Spleen (tissue), 7 donors: ENCODE results near the gene HOXD13.

ENCODE experiments used
- CTCF ChIP-seq, 11 experiments: fragments of 200-600 bp in 7 of 11; fragments of 450-650 bp in 4 of 11; sonication (generic) in 4 of 11; IDR thresholded peaks in 8 of 11; conservative IDR thresholded peaks in 3 of 11; 1 replicate in 7 of 11; 2 replicates in 4 of 11; pipeline versions ENCODE4 v1.4.0 to v1.8.0; 2016 to 2021; ENCODE audit warnings: antibody characterized with exemption in 11 of 11, inconsistent platforms in 4 of 11, mild to moderate bottlenecking in 1 of 11
- POLR2A ChIP-seq, 3 donors: fragments of 450-650 bp; IDR thresholded peaks; one replicate each; pipeline ENCODE4 v1.5.1; 2017; ENCODE audit warnings: antibody characterized with exemption in 3 of 3, mild to moderate bottlenecking in 1 of 3
- POLR2AphosphoS5 ChIP-seq, 3 donors: sonication (generic); formaldehyde crosslinking; IDR thresholded peaks; one replicate each; pipeline ENCODE4 v1.5.1; 2017; ENCODE audit warnings: antibody characterized with exemption in 3 of 3
- donor health status: DM: no; HTN: no; CAD: no; lungs with moderate emphysema.
- donor health status: DM: no; HTN: no; CAD: no.
- donor health status: DM: no; HTN: no; CAD: no.

GRCh38 chr2:176091329-176092258 lies 927 bp upstream of the HOXD13 start:
- no peak for TF ChIP-seq POLR2AphosphoS5 (IDR thresholded peaks at IDR 0.05)
- no peak for TF ChIP-seq CTCF (IDR thresholded peaks at IDR 0.05 in 8 of 11, conservative IDR thresholded peaks at IDR 0.05 in 3 of 11)
- TF ChIP-seq POLR2A (IDR thresholded peaks at IDR 0.05), result no peak
